ENCODE measurements around the gene BMP7. TPM values are rescaled to one million over a fixed set of nuclear protein-coding genes. Genes with fewer than 3 reads are reported as not detected.
A peak's percentile ranks its signal among the peaks of the same experiment; 100 is the strongest.

Gene BMP7
- total and polyA plus RNA-seq, 2 experiments from 2014 or later = 15.9 to 22.8 TPM

GRCh38 chr20:57140416-57140965 lies 126.0 kb downstream of the BMP7 start:
- no peaks in the 10 kb centered on the region for H3K4me1 Mint-ChIP-seq
- Histone ChIP-seq H3F3A (replicated peaks; ENCODE audit: low read depth) (no peaks in the 10 kb centered on the region), H3K27me3 (ENCODE audit: insufficient read depth) (no peaks in the 10 kb centered on the region), H4K20me1 (replicated peaks; ENCODE audit: insufficient read depth) (no peaks in the 10 kb centered on the region), H3K36me3 (ENCODE audit: insufficient read depth) (no peaks in the 10 kb centered on the region), H3K4me1 (ENCODE audit: insufficient read depth) (no peaks in the 10 kb centered on the region), H3K79me2 (replicated peaks; ENCODE audit: insufficient read depth) (no peaks in the 10 kb centered on the region), H3K27ac (ENCODE audit: low read depth) (no peak overlapping the region), H3K4me2 (no peak overlapping the region), H2AFZ (no peak overlapping the region), H3K9me2 (ENCODE audit: insufficient read depth) (no peaks in the 10 kb centered on the region; the same call in 1 of the 2 replicates), H3K4me3 (no peak overlapping the region)
- H3K27me3 Mint-ChIP-seq (ENCODE audit: insufficient read depth, low read depth, poor library complexity) = no peaks in the 10 kb centered on the region
- no peak for DNase-seq (ENCODE audit: low spot score)
- TF ChIP-seq ETS1 (IDR thresholded peaks at IDR 0.05) (no peak), CTCF (conservative IDR thresholded peaks at IDR 0.05; ENCODE audit: low read depth in 2 of 2) (no peak), ZNF462 (CRISPR knock-in tag; IDR thresholded peaks at IDR 0.05) (no peak), ZNF331 (CRISPR knock-in tag; IDR thresholded peaks at IDR 0.05; ENCODE audit: low read depth) (no peak), ZNF114 (CRISPR knock-in tag; IDR thresholded peaks at IDR 0.05) (no peak), EZH2 (IDR thresholded peaks at IDR 0.05; ENCODE audit: low read depth, unreplicated experiment) (no peak), STAT1 (IDR thresholded peaks at IDR 0.05; ENCODE audit: unreplicated experiment) (no peak), CREB1 (CRISPR knock-in tag; IDR thresholded peaks at IDR 0.05; ENCODE audit: low read depth) (no peak), REST (IDR thresholded peaks at IDR 0.05; ENCODE audit: unreplicated experiment) (no peak), POLR2AphosphoS5 (IDR thresholded peaks at IDR 0.05; ENCODE audit: low read depth) (no peak), NANOG (IDR thresholded peaks at IDR 0.05; ENCODE audit: borderline replicate concordance) (no peak), EZH2phosphoT487 (IDR thresholded peaks at IDR 0.05; ENCODE audit: unreplicated experiment) (no peak), JUNB (IDR thresholded peaks at IDR 0.05; ENCODE audit: unreplicated experiment) (no peak)
- no peaks in the 10 kb centered on the region for H3K9me3 Mint-ChIP-seq
- H3K36me3 Mint-ChIP-seq (ENCODE audit: low read depth) = no peaks in the 10 kb centered on the region
- ATAC-seq = peak; percentile 52; the same call in 2 of the 3 replicates
- no peak overlapping the region for H3K27ac Mint-ChIP-seq
- no peak overlapping the region for H3K4me3 Mint-ChIP-seq

Data from GM23338 (cell line).